B cell (primary cell): ENCODE measurements around the gene KLHL15. TPM values are rescaled to one million over a fixed set of nuclear protein-coding genes. Genes with fewer than 3 reads are reported as not detected.

Source experiments
- ATAC-seq: fragments of 200-7000 bp; cut with Tn5 transposase; one replicate; pipeline ENCODE4 v1.10.0; 2021; ENCODE audit warnings: low read depth, mild to moderate bottlenecking, moderate number of reproducible peaks, moderate library complexity
- CTCF ChIA-PET: fragments of 350-600 bp; sonication (Branson Sonifier 250); formaldehyde crosslinking; loops from one replicate; lab custom pipeline; 2021; ENCODE audit warnings: antibody characterized with exemption, inconsistent platforms; lab: Charles Lee
- POLR2A ChIA-PET: fragments of 350-600 bp; sonication (Branson Sonifier 250); formaldehyde crosslinking; loops from one replicate; lab custom pipeline; 2021; ENCODE audit warnings: antibody characterized with exemption; lab: Charles Lee
- DNase-seq: peaks from one replicate; pipeline ENCODE4 v3.0.0; 2013
- H2AFZ ChIP-seq: 2 replicates; pipeline ENCODE4 v1.6.1; 2012; ENCODE audit warnings: mild to moderate bottlenecking, low read depth, low read length; ENCODE audit not compliant: insufficient read depth, poor library complexity, severe bottlenecking
- H3K27ac ChIP-seq, 2 donors: 1 replicate in 1 of 2; 2 replicates in 1 of 2; pipeline ENCODE4 v1.5.1; 2012 to 2013; ENCODE audit warnings: low read length in 2 of 2, mild to moderate bottlenecking in 2 of 2, moderate library complexity in 1 of 2
- H3K27me3 ChIP-seq, 4 experiments: fragments of 200-600 bp in 1 of 4; sonication (generic) in 1 of 4; replicated peaks in 1 of 4; 1 replicate in 2 of 4; 2 replicates in 2 of 4; pipeline versions ENCODE4 v1.6.1 to v1.7.0; 2013 to 2016; ENCODE audit warnings: low read length in 3 of 4, mild to moderate bottlenecking in 2 of 4, mixed read lengths in 1 of 4, moderate library complexity in 1 of 4; ENCODE audit not compliant: insufficient read depth in 4 of 4, control insufficient read depth in 3 of 4; ENCODE audit errors: control extremely low read depth in 1 of 4
- H3K36me3 ChIP-seq, 2 experiments: replicated peaks in 1 of 2; 1 replicate in 1 of 2; 2 replicates in 1 of 2; pipeline versions ENCODE4 v1.6.1 to v1.7.1; 2013; ENCODE audit warnings: low read length in 1 of 2; ENCODE audit not compliant: insufficient read depth in 2 of 2, control insufficient read depth in 1 of 2; ENCODE audit errors: control extremely low read depth in 1 of 2, extremely low read depth in 1 of 2
- H3K4me1 ChIP-seq, 2 donors: fragments of 200-600 bp in 1 of 2; sonication (generic) in 1 of 2; 1 replicate in 1 of 2; 2 replicates in 1 of 2; pipeline versions ENCODE4 v1.5.1 to v1.6.1; 2013 to 2017; ENCODE audit warnings: low read length in 2 of 2; ENCODE audit not compliant: control insufficient read depth in 2 of 2, insufficient read depth in 2 of 2
- H3K4me2 ChIP-seq: replicated peaks from 2 replicates; pipeline ENCODE3; 2012; ENCODE audit warnings: mild to moderate bottlenecking, low read depth, low read length; ENCODE audit not compliant: poor library complexity, severe bottlenecking
- H3K4me3 ChIP-seq, 5 experiments: fragments of 200-600 bp in 1 of 5; sonication (generic) in 1 of 5; 1 replicate in 3 of 5; 2 replicates in 2 of 5; pipeline versions ENCODE4 v1.5.1 to v1.7.0; 2011 to 2016; ENCODE audit warnings: low read length in 4 of 5, mild to moderate bottlenecking in 4 of 5, low read depth in 2 of 5, control low read depth in 1 of 5, moderate library complexity in 1 of 5; ENCODE audit not compliant: insufficient read depth in 1 of 5; ENCODE audit errors: control extremely low read depth in 1 of 5, extremely low read depth in 1 of 5
- H3K79me2 ChIP-seq: fragments of 200-600 bp; sonication (generic); one replicate; pipeline ENCODE4 v1.6.0; 2016; ENCODE audit warnings: low read length; ENCODE audit not compliant: control insufficient read depth, insufficient read depth
- H3K9ac ChIP-seq: fragments of 200-600 bp; sonication (generic); 2 replicates; pipeline ENCODE4 v1.6.1; 2017; ENCODE audit warnings: mild to moderate bottlenecking, low read length, moderate library complexity
- H3K9me3 ChIP-seq, 3 donors: one replicate each; pipeline versions ENCODE4 v1.6.1 to v1.7.1; 2013; ENCODE audit warnings: low read length in 2 of 3; ENCODE audit not compliant: control insufficient read depth in 2 of 3, insufficient read depth in 1 of 3; ENCODE audit errors: control extremely low read depth in 1 of 3
- H4K20me1 ChIP-seq: 2 replicates; pipeline ENCODE4 v1.6.0; 2012; ENCODE audit warnings: mild to moderate bottlenecking, low read length; ENCODE audit not compliant: insufficient read depth, control insufficient read depth, poor library complexity, severe bottlenecking
- H3K27ac Mint-ChIP-seq: one replicate; pipeline ENCODE4 v1.8.0; 2021; ENCODE audit warnings: mixed read lengths
- H3K27me3 Mint-ChIP-seq: one replicate; pipeline ENCODE4 v1.8.0; 2021; ENCODE audit warnings: mixed read lengths
- H3K4me1 Mint-ChIP-seq: one replicate; pipeline ENCODE4 v1.8.0; 2021; ENCODE audit warnings: mixed read lengths
- H3K4me3 Mint-ChIP-seq: one replicate; pipeline ENCODE4 v1.8.0; 2021; ENCODE audit warnings: mixed read lengths
- H3K9me3 Mint-ChIP-seq: one replicate; pipeline ENCODE4 v1.8.0; 2022; ENCODE audit warnings: mixed read lengths; ENCODE audit not compliant: insufficient read depth
- CTCF ChIP-seq: fragments of 200-600 bp; IDR thresholded peaks from one replicate; pipeline ENCODE4 v1.8.0; 2022; ENCODE audit warnings: antibody characterized with exemption, mild to moderate bottlenecking
- EZH2 ChIP-seq: IDR thresholded peaks from 2 replicates; pipeline ENCODE4 v1.6.1; 2012; ENCODE audit warnings: borderline replicate concordance, low read depth, mild to moderate bottlenecking, moderate library complexity, low read length; ENCODE audit not compliant: insufficient read depth, poor library complexity, severe bottlenecking
- WGBS: methylation state at CpG from one replicate; pipeline ENCODE4 v1.1.5; 2013; ENCODE audit warnings: missing lambda C conversion rate; ENCODE audit not compliant: insufficient coverage; 5-methylcytosine and 5-hydroxymethylcytosine counted together
- intact Hi-C: fragments of 100-400 bp; cut with micrococcal nuclease; formaldehyde crosslinking; loops from one replicate; pipeline ENCODE4 v1.10.0; 2022
- polyA plus RNA-seq: library from polyadenylated mRNA; depleted of rRNA; stranded (reverse); fragments of >200 nt; gene quantifications from 2 replicates; pipeline ENCODE4 v1.2.3, GENCODE V29; 2012
- total RNA-seq, 2 donors: library from RNA; stranded (reverse); fragments of 120-200 nt in 1 of 2; gene quantifications; 1 replicate in 1 of 2; 2 replicates in 1 of 2; pipeline versions ENCODE4 v1.2.3 to v1.2.4, GENCODE V29; 2013 to 2022

KLHL15 gene
- total and polyA plus RNA-seq, 2 donors (not counting 1 experiment from before 2014, with no cell fraction given), result 5.4 to 8.2 TPM

GRCh38 chrX:24023972-24024669 is 2.9 kb downstream of the KLHL15 start:
- no CpG with 5 or more reads among the region's 19 CpGs for WGBS
- intact Hi-C loops, result loop anchor here (2.0 to 10.0 kb wide), 2 partner anchors 239 to 279 kb away; partner anchors contain the start of gene ACOT9
- Histone ChIP-seq H3K36me3 (no peaks in the 10 kb centered on the region), H3K4me1 (peaks cover 4 to 10% of the 10 kb centered on the region in 2 donors), H3K9me3 (peaks cover 0 to 3% (median 0%) of the 10 kb centered on the region in 3 donors), H3K27ac (peak overlapping the region; percentile 29 to 80), H3K9ac (peak overlapping the region; percentile 87), H3K4me3 (peak overlapping the region; percentile 49 to 81 (median 79)), H3K4me2 (peak overlapping the region; percentile 78), H3K27me3 (no peaks in the 10 kb centered on the region), H4K20me1 (peaks cover 5% of the 10 kb centered on the region), H2AFZ (peak overlapping the region; percentile 54), H3K79me2 (peaks cover 44% of the 10 kb centered on the region)
- ChIA-PET CTCF (no interaction called here), POLR2A (interaction anchor here (0.5 to 0.6 kb wide), 2 partner anchors 9 to 30 kb away, joined by 3 to 4 read pairs; no protein-coding TSS in a partner anchor)
- Mint-ChIP-seq H3K9me3 (no peaks in the 10 kb centered on the region), H3K27me3 (no peaks in the 10 kb centered on the region), H3K4me1 (peaks cover 42% of the 10 kb centered on the region), H3K27ac (peak overlapping the region; percentile 87), H3K4me3 (peak overlapping the region; percentile 85)
- peak; percentile 20 for DNase-seq
- no peak for TF ChIP-seq EZH2
- no peak for TF ChIP-seq CTCF
- ATAC-seq, result no peak

- TF ChIP-seq CTCF (no peak), EZH2 (no peak)
- Mint-ChIP-seq H3K9me3 (no peaks in the 10 kb centered on the region), H3K4me1 (peaks cover 42% of the 10 kb centered on the region), H3K27me3 (no peaks in the 10 kb centered on the region), H3K4me3 (peak overlapping the region; percentile 85), H3K27ac (no peak overlapping the region)
- Histone ChIP-seq H2AFZ (peak overlapping the region; percentile 54), H3K36me3 (no peaks in the 10 kb centered on the region), H3K9me3 (peaks cover 0 to 3% (median 0%) of the 10 kb centered on the region in 3 donors), H3K4me1 (peaks cover 4 to 10% of the 10 kb centered on the region in 2 donors), H3K9ac (peak overlapping the region; percentile 87), H3K27me3 (no peaks in the 10 kb centered on the region), H4K20me1 (peaks cover 5% of the 10 kb centered on the region), H3K79me2 (peaks cover 44% of the 10 kb centered on the region), H3K27ac (no peak overlapping the region), H3K4me2 (peak overlapping the region; percentile 78), H3K4me3 (peak overlapping the region; percentile 49 to 81 (median 79))
- CTCF ChIA-PET, result interaction anchor here (0.6 kb wide), 1 partner anchor 31 kb away, joined by 3 read pairs; no protein-coding TSS in a partner anchor
- no peak for DNase-seq
- intact Hi-C loops, result loop anchor here (10.0 kb wide), 1 partner anchor 279 kb away; the partner anchor contains the start of gene ACOT9
- POLR2A ChIA-PET, result no interaction called here
- no peak for ATAC-seq
- WGBS, result no CpG with 5 or more reads among the region's 1 CpG
Measured at GRCh38 chrX:24023544-24023943, 3.4 kb downstream of the KLHL15 start.
